NB4 (cell line): Measurements from ENCODE around the gene APOB.

Experiments
- POLR2A ChIP-seq: IDR thresholded peaks from 2 replicates; pipeline ENCODE4 v1.6.1; 2011; ENCODE audit warnings: mild to moderate bottlenecking; ENCODE audit not compliant: insufficient read length; ENCODE audit errors: extremely low read depth
- TF ChIP-seq, protein P1 (sequence below): IDR thresholded peaks from one replicate; pipeline ENCODE4 v1.5.1; 2012; ENCODE audit warnings: low read depth, low read length

DNA sequence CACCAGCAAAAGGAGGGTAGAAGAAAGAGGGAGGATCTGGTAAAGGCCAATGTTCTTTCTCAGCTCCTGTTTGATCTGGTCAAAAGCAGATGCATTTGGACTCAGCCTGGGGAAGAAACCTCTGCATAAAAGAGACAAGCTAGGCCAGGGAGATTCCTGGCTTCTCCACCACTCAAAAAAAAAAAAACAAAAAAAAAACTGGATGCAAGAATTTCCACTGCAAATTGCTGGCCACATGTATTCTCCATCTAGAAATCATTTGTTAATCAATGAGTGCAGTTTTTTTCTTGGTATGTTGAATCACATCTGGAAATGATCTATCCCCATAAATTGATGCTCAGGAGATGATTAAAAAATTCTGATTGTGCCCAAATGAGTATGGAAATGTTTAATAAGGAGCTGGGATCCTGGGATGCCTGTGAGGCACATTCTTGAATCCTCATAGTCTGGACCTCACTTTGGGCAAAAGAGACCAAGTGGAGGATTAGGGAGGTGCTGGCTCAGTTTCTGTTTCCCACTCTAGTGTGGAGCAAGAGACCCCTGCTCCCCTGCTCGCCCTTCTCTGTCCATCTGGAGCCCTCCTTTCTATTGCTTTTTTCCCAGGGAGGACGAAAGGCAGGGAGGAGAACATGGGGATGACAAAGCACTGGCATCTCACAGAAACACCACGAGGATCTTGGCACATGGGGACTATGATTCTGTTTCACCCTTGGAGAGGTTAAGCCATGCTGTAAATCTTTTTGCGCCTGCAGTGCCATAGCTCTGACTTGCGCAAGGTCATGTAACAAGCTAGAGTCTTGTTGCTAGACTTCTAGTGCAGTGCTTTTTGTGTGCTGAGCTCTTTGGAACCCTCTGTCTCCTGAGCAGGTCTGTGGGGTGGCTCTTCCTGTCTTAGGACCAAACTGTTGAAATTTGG lies 57.6 kb downstream of the APOB start:
- TF ChIP-seq, protein P1, sequence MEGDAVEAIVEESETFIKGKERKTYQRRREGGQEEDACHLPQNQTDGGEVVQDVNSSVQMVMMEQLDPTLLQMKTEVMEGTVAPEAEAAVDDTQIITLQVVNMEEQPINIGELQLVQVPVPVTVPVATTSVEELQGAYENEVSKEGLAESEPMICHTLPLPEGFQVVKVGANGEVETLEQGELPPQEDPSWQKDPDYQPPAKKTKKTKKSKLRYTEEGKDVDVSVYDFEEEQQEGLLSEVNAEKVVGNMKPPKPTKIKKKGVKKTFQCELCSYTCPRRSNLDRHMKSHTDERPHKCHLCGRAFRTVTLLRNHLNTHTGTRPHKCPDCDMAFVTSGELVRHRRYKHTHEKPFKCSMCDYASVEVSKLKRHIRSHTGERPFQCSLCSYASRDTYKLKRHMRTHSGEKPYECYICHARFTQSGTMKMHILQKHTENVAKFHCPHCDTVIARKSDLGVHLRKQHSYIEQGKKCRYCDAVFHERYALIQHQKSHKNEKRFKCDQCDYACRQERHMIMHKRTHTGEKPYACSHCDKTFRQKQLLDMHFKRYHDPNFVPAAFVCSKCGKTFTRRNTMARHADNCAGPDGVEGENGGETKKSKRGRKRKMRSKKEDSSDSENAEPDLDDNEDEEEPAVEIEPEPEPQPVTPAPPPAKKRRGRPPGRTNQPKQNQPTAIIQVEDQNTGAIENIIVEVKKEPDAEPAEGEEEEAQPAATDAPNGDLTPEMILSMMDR, result no peak
- no peak for TF ChIP-seq POLR2A
